Measurements from ENCODE around the gene PDSS2.

Gene PDSS2

GRCh38 chr6:107185391-107185970 lies 273.9 kb downstream of the PDSS2 start:
- H3K9me3 ChIP-seq (ENCODE audit: insufficient read depth, low read length), result no peaks in the 10 kb centered on the region
- H4K20me1 ChIP-seq (ENCODE audit: low read depth, low read length), result no peaks in the 10 kb centered on the region
- no peak overlapping the region for H3K9ac ChIP-seq (ENCODE audit: low read length)
- H3F3A ChIP-seq (ENCODE audit: insufficient read depth), result 0 out of 2 replicates have a peak, but pooled peaks cover 6% of the 10 kb centered on the region
- TF ChIP-seq EZH2phosphoT487 (conservative IDR thresholded peaks at IDR 0.05; ENCODE audit: low read length) (no peak), CTCF (IDR thresholded peaks at IDR 0.05; ENCODE audit: insufficient read depth, low read length, poor library complexity, severe bottlenecking) (no peak)
- no peaks in the 10 kb centered on the region for H3K36me3 ChIP-seq (ENCODE audit: low read length)
- no peak overlapping the region for H3K4me2 ChIP-seq (ENCODE audit: low read depth, low read length, poor library complexity, severe bottlenecking)
- no peaks in the 10 kb centered on the region for H3K79me2 ChIP-seq (ENCODE audit: insufficient read depth, low read length)
- H3K9me2 ChIP-seq (replicated peaks; ENCODE audit: insufficient read depth, low read length), result no peaks in the 10 kb centered on the region
- H3K27ac ChIP-seq (ENCODE audit: low read depth, low read length), result no peak overlapping the region
- H2AFZ ChIP-seq (ENCODE audit: low read depth, low read length, severe bottlenecking), result no peak overlapping the region
- no peaks in the 10 kb centered on the region for H3K27me3 ChIP-seq (ENCODE audit: low read length)
- H3K4me3 ChIP-seq (ENCODE audit: insufficient read depth, low read length, poor library complexity, severe bottlenecking), result no peak overlapping the region

- Histone ChIP-seq H3K9me3 (ENCODE audit: insufficient read depth, low read length) (no peaks in the 10 kb centered on the region), H4K20me1 (ENCODE audit: low read depth, low read length) (no peaks in the 10 kb centered on the region), H3K9me2 (replicated peaks; ENCODE audit: insufficient read depth, low read length) (no peaks in the 10 kb centered on the region), H3K36me3 (ENCODE audit: low read length) (no peaks in the 10 kb centered on the region), H3K27ac (ENCODE audit: low read depth, low read length) (no peak overlapping the region), H3K4me3 (ENCODE audit: insufficient read depth, low read length, poor library complexity, severe bottlenecking) (no peak overlapping the region), H3K4me2 (ENCODE audit: low read depth, low read length, poor library complexity, severe bottlenecking) (no peak overlapping the region), H3K79me2 (ENCODE audit: insufficient read depth, low read length) (no peaks in the 10 kb centered on the region), H3K9ac (ENCODE audit: low read length) (no peak overlapping the region), H3F3A (ENCODE audit: insufficient read depth) (0 out of 2 replicates have a peak, but pooled peaks cover 6% of the 10 kb centered on the region), H2AFZ (ENCODE audit: low read depth, low read length, severe bottlenecking) (no peak overlapping the region), H3K27me3 (ENCODE audit: low read length) (no peaks in the 10 kb centered on the region)
- no peak for TF ChIP-seq EZH2phosphoT487 (conservative IDR thresholded peaks at IDR 0.05; ENCODE audit: low read length)
- TF ChIP-seq CTCF (IDR thresholded peaks at IDR 0.05; ENCODE audit: insufficient read depth, low read length, poor library complexity, severe bottlenecking), result no peak
Measured at GRCh38 chr6:107184435-107184834, 274.9 kb downstream of the PDSS2 start.

- TF ChIP-seq CTCF (IDR thresholded peaks at IDR 0.05; ENCODE audit: insufficient read depth, low read length, poor library complexity, severe bottlenecking) (no peak), EZH2phosphoT487 (conservative IDR thresholded peaks at IDR 0.05; ENCODE audit: low read length) (no peak)
- Histone ChIP-seq H3K36me3 (ENCODE audit: low read length) (no peaks in the 10 kb centered on the region), H3F3A (ENCODE audit: insufficient read depth) (0 out of 2 replicates have a peak, but pooled peaks cover 6% of the 10 kb centered on the region), H3K79me2 (ENCODE audit: insufficient read depth, low read length) (no peaks in the 10 kb centered on the region), H3K9me2 (replicated peaks; ENCODE audit: insufficient read depth, low read length) (no peaks in the 10 kb centered on the region), H2AFZ (ENCODE audit: low read depth, low read length, severe bottlenecking) (no peak overlapping the region), H4K20me1 (ENCODE audit: low read depth, low read length) (no peaks in the 10 kb centered on the region), H3K27me3 (ENCODE audit: low read length) (no peaks in the 10 kb centered on the region), H3K27ac (ENCODE audit: low read depth, low read length) (no peak overlapping the region), H3K9ac (ENCODE audit: low read length) (no peak overlapping the region), H3K4me3 (ENCODE audit: insufficient read depth, low read length, poor library complexity, severe bottlenecking) (no peak overlapping the region), H3K4me2 (ENCODE audit: low read depth, low read length, poor library complexity, severe bottlenecking) (no peak overlapping the region), H3K9me3 (ENCODE audit: insufficient read depth, low read length) (no peaks in the 10 kb centered on the region)
Measured at GRCh38 chr6:107180099-107180498, 279.3 kb downstream of the PDSS2 start.

Measured in SU-DHL-6 (cell line).